Smooth muscle cell (in vitro differentiated cells): ENCODE measurements around the gene DERL2. TPM values are rescaled to one million over a fixed set of nuclear protein-coding genes. Genes with fewer than 3 reads are reported as not detected.

Source experiments
- DNase-seq: peaks from one replicate; lab custom pipeline; 2025; ENCODE audit not compliant: unreplicated experiment; lab: John Stamatoyannopoulos, UW
- H2AFZ ChIP-seq: fragments of 200-600 bp; sonication (generic); 2 replicates; pipeline ENCODE4 v1.6.0; 2016; ENCODE audit warnings: antibody characterized with exemption, low read depth, mild to moderate bottlenecking
- H3F3A ChIP-seq: fragments of 200-600 bp; sonication (generic); 2 replicates; pipeline ENCODE4 v1.6.0; 2017; ENCODE audit warnings: antibody characterized with exemption, low read depth
- H3K27ac ChIP-seq: fragments of 200-600 bp; sonication (generic); 2 replicates; pipeline ENCODE4 v1.5.1; 2016; ENCODE audit warnings: low read depth, mild to moderate bottlenecking
- H3K27me3 ChIP-seq: fragments of 200-600 bp; sonication (generic); 2 replicates; pipeline ENCODE4 v1.6.1; 2016; ENCODE audit warnings: low read depth, mild to moderate bottlenecking
- H3K36me3 ChIP-seq: fragments of 200-600 bp; sonication (generic); 2 replicates; pipeline ENCODE4 v1.5.1; 2016; ENCODE audit warnings: low read depth
- H3K4me1 ChIP-seq: fragments of 200-600 bp; sonication (generic); 2 replicates; pipeline ENCODE4 v1.5.1; 2016; ENCODE audit warnings: low read depth
- H3K4me2 ChIP-seq: fragments of 200-600 bp; sonication (generic); 2 replicates; pipeline ENCODE4 v1.6.0; 2016; ENCODE audit warnings: mild to moderate bottlenecking
- H3K4me3 ChIP-seq: fragments of 200-600 bp; sonication (generic); 2 replicates; pipeline ENCODE4 v1.5.1; 2016; ENCODE audit warnings: mild to moderate bottlenecking
- H3K79me2 ChIP-seq: fragments of 200-600 bp; sonication (generic); 2 replicates; pipeline ENCODE4 v1.6.0; 2016; ENCODE audit warnings: low read depth, mild to moderate bottlenecking
- H3K9ac ChIP-seq: fragments of 200-600 bp; sonication (generic); 2 replicates; pipeline ENCODE4 v1.6.0; 2016; ENCODE audit warnings: low read depth
- H3K9me3 ChIP-seq: fragments of 200-600 bp; sonication (generic); replicated peaks from 2 replicates; pipeline ENCODE4 v1.5.1; 2016; ENCODE audit warnings: low read depth
- H4K20me1 ChIP-seq: fragments of 200-600 bp; sonication (generic); 2 replicates; pipeline ENCODE4 v1.6.0; 2016; ENCODE audit warnings: low read depth
- CTCF ChIP-seq: fragments of 200-600 bp; sonication (generic); IDR thresholded peaks from 2 replicates; pipeline ENCODE4 v1.5.1; 2017; ENCODE audit warnings: borderline replicate concordance, mild to moderate bottlenecking, antibody characterized with exemption; ENCODE audit not compliant: insufficient read depth, poor library complexity, severe bottlenecking
- WGBS: methylation state at CpG from one replicate; pipeline ENCODE4 v1.1.7; 2016; ENCODE audit warnings: low lambda C conversion rate; 5-methylcytosine and 5-hydroxymethylcytosine counted together
- polyA plus RNA-seq: library from polyadenylated mRNA; unstranded; fragments of >200 nt; fragmentation: Nextera tagmentation; extraction: Ambion mirVana; gene quantifications from 2 replicates; pipeline ENCODE4 v1.2.1, GENCODE V29; 2016
- total RNA-seq: library from RNA; depleted of rRNA; stranded (reverse); fragments of >200 nt; gene quantifications from 2 replicates; pipeline ENCODE4 v1.2.3, GENCODE V29; 2014

The DERL2 gene
- total and polyA plus RNA-seq, 2 experiments from 2014 or later, result 81.3 to 152 TPM

GRCh38 chr17:5511401-5512225 lies 25.6 kb upstream of the DERL2 start:
- Histone ChIP-seq H3K79me2 (no peaks in the 10 kb centered on the region), H3K4me3 (no peak overlapping the region), H3F3A (peaks cover 11% of the 10 kb centered on the region), H3K36me3 (no peaks in the 10 kb centered on the region), H3K9me3 (no peaks in the 10 kb centered on the region), H3K4me2 (no peak overlapping the region), H4K20me1 (no peaks in the 10 kb centered on the region), H3K9ac (no peak overlapping the region), H3K4me1 (peaks cover 17% of the 10 kb centered on the region), H3K27ac (no peak overlapping the region), H3K27me3 (no peaks in the 10 kb centered on the region), H2AFZ (no peak overlapping the region)
- no peak for TF ChIP-seq CTCF
- WGBS, result 68% methylated on average over 13 of the region's 17 CpGs
- DNase-seq, result no peak

GRCh38 chr17:5510771-5511170 lies 24.8 kb upstream of the DERL2 start:
- Histone ChIP-seq H2AFZ (no peak overlapping the region), H3K36me3 (no peaks in the 10 kb centered on the region), H3K9me3 (no peaks in the 10 kb centered on the region), H3F3A (peaks cover 10% of the 10 kb centered on the region), H3K27me3 (no peaks in the 10 kb centered on the region), H3K27ac (no peak overlapping the region), H3K4me1 (peaks cover 17% of the 10 kb centered on the region), H3K4me3 (no peak overlapping the region), H3K9ac (no peak overlapping the region), H3K4me2 (no peak overlapping the region), H4K20me1 (no peaks in the 10 kb centered on the region), H3K79me2 (no peaks in the 10 kb centered on the region)
- no peak for DNase-seq
- 95% methylated on average over 8 of the region's 8 CpGs for WGBS
- no peak for TF ChIP-seq CTCF

- no peak for TF ChIP-seq CTCF
- Histone ChIP-seq H3K9ac (peak overlapping the region; percentile 79), H3K79me2 (no peaks in the 10 kb centered on the region), H3K36me3 (no peaks in the 10 kb centered on the region), H3K4me1 (peaks cover 17% of the 10 kb centered on the region), H3K4me3 (no peak overlapping the region), H3F3A (peaks cover 4% of the 10 kb centered on the region), H3K27ac (peak overlapping the region; percentile 95), H3K4me2 (peak overlapping the region; percentile 68), H3K27me3 (no peaks in the 10 kb centered on the region), H2AFZ (peak overlapping the region; percentile 73), H4K20me1 (no peaks in the 10 kb centered on the region), H3K9me3 (no peaks in the 10 kb centered on the region)
- no peak for DNase-seq
- WGBS, result 27% methylated on average over 8 of the region's 8 CpGs
These were observed 23.5 kb upstream of the DERL2 start for GRCh38 chr17:5509482-5509881.

GRCh38 chr17:5508810-5509209 lies 22.8 kb upstream of the DERL2 start:
- H3K27ac ChIP-seq, result peak overlapping the region; percentile 95
- no peak for DNase-seq
- WGBS, result 40% methylated on average over 4 of the region's 4 CpGs
- H4K20me1 ChIP-seq, result no peaks in the 10 kb centered on the region
- H3F3A ChIP-seq, result peaks cover 4% of the 10 kb centered on the region
- no peak overlapping the region for H3K4me3 ChIP-seq
- no peaks in the 10 kb centered on the region for H3K27me3 ChIP-seq
- no peak for TF ChIP-seq CTCF
- H3K9me3 ChIP-seq, result no peaks in the 10 kb centered on the region
- peaks cover 17% of the 10 kb centered on the region for H3K4me1 ChIP-seq
- peak overlapping the region; percentile 68 for H3K4me2 ChIP-seq
- peak overlapping the region; percentile 79 for H3K9ac ChIP-seq
- no peaks in the 10 kb centered on the region for H3K79me2 ChIP-seq
- H3K36me3 ChIP-seq, result no peaks in the 10 kb centered on the region
- peak overlapping the region; percentile 73 for H2AFZ ChIP-seq
